Fibroblast of lung (primary cell): ENCODE results near the gene CUL1.

ENCODE experiments used
- EZH2 ChIP-seq: IDR thresholded peaks from 2 replicates; pipeline ENCODE4 v1.5.1; 2012; ENCODE audit warnings: low read length, control low read depth, mild to moderate bottlenecking; ENCODE audit errors: missing control alignments
- TF ChIP-seq, protein P1 (sequence below), 2 donors: IDR thresholded peaks in 1 of 2; conservative IDR thresholded peaks in 1 of 2; 1 replicate in 1 of 2; 2 replicates in 1 of 2; pipeline ENCODE4 v1.5.1; 2011 to 2012; ENCODE audit warnings: low read length in 2 of 2, control low read depth in 1 of 2, inconsistent platforms in 1 of 2, low read depth in 1 of 2, mild to moderate bottlenecking in 1 of 2

DNA sequence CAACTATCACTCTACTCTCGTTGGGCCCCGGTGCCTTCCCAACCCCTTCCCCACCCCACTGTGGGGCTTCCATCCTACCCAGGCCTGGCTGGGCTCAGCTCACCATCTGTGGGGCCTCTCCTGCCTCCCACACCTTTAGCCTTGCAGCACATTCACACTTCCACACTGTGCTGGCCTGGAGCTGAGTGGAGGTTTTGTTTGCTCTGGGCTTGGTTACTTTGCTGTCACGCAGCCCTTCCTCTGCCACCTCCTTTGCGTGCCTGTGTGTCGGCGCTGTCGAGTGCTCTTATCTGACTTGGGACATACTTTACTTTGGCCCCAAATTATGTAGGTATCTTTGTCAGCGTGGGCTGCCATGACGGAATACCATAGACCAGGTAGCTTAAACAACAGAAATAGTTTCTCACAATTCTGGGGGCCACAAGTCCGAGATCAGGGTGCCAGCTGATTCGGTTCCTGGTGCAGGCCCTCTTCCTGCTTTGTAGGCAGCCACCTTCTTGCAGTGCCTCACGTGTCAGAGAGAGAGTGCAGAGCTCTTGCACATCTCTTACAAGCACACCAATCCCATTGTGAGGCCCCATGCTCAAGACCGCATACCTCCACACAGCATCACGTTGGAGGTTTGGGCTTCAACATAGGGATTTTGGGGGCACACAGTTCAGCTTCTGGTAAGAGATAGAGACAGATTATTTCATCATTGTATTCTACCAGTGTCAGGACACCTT lies 89.0 kb downstream of the CUL1 start:
- TF ChIP-seq, protein P1, sequence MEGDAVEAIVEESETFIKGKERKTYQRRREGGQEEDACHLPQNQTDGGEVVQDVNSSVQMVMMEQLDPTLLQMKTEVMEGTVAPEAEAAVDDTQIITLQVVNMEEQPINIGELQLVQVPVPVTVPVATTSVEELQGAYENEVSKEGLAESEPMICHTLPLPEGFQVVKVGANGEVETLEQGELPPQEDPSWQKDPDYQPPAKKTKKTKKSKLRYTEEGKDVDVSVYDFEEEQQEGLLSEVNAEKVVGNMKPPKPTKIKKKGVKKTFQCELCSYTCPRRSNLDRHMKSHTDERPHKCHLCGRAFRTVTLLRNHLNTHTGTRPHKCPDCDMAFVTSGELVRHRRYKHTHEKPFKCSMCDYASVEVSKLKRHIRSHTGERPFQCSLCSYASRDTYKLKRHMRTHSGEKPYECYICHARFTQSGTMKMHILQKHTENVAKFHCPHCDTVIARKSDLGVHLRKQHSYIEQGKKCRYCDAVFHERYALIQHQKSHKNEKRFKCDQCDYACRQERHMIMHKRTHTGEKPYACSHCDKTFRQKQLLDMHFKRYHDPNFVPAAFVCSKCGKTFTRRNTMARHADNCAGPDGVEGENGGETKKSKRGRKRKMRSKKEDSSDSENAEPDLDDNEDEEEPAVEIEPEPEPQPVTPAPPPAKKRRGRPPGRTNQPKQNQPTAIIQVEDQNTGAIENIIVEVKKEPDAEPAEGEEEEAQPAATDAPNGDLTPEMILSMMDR (conservative IDR thresholded peaks at IDR 0.05 in 1 of 2, IDR thresholded peaks at IDR 0.05 in 1 of 2; ENCODE audit: low read depth in 1 of 2, low read length in 2 of 2): no peak
- no peak for TF ChIP-seq EZH2
